Measurements from ENCODE around the gene TCHP. TPM values are rescaled to one million over a fixed set of nuclear protein-coding genes. Genes with fewer than 3 reads are reported as not detected.
A peak's percentile ranks its signal among the peaks of the same experiment; 100 is the strongest.

Gene TCHP
- total and polyA plus RNA-seq, 2 donors (not counting 1 experiment from before 2014, with no cell fraction given), result 13.4 to 29.4 TPM

GRCh38 chr12:109878749-109879148 lies 21.3 kb upstream of the TCHP start:
- ChIA-PET POLR2A (no interaction called here), CTCF (interaction anchor here (1.6 kb wide), 1 partner anchor 33 kb away, joined by 9 read pairs; no protein-coding TSS in a partner anchor)
- Histone ChIP-seq H3K4me1 (ENCODE audit: control insufficient read depth in 2 of 2, insufficient read depth in 2 of 2, low read length in 2 of 2) (peaks cover 40 to 46% of the 10 kb centered on the region in 2 donors), H3K27ac (ENCODE audit: low read length in 2 of 2) (no peak overlapping the region), H3K9me3 (ENCODE audit: control extremely low read depth in 1 of 3, control insufficient read depth in 2 of 3, insufficient read depth in 1 of 3, low read length in 2 of 3) (no peaks in the 10 kb centered on the region), H3K79me2 (ENCODE audit: control insufficient read depth, insufficient read depth, low read length) (peaks cover 64% of the 10 kb centered on the region), H3K4me3 (ENCODE audit: control extremely low read depth in 1 of 5, extremely low read depth in 1 of 5, insufficient read depth in 1 of 5, low read depth in 2 of 5, low read length in 4 of 5) (peak overlapping the region in 3 of 5 experiments; percentile 73 to 86 (median 75)), H4K20me1 (ENCODE audit: control insufficient read depth, insufficient read depth, low read length, poor library complexity, severe bottlenecking) (peaks cover 23% of the 10 kb centered on the region), H3K36me3 (replicated peaks in 1 of 2; ENCODE audit: control extremely low read depth in 1 of 2, control insufficient read depth in 1 of 2, extremely low read depth in 1 of 2, insufficient read depth in 2 of 2, low read length in 1 of 2) (no peaks in the 10 kb centered on the region), H3K9ac (ENCODE audit: low read length) (peak overlapping the region; percentile 99), H2AFZ (ENCODE audit: insufficient read depth, low read depth, low read length, poor library complexity, severe bottlenecking) (peak overlapping the region; percentile 85), H3K27me3 (replicated peaks in 1 of 4; ENCODE audit: control extremely low read depth in 1 of 4, control insufficient read depth in 3 of 4, insufficient read depth in 4 of 4, low read length in 3 of 4) (no peaks in the 10 kb centered on the region), H3K4me2 (replicated peaks; ENCODE audit: low read depth, low read length, poor library complexity, severe bottlenecking) (peak overlapping the region; percentile 95)
- Mint-ChIP-seq H3K4me3 (peak overlapping the region; percentile 83), H3K4me1 (peaks cover 62% of the 10 kb centered on the region), H3K27me3 (no peaks in the 10 kb centered on the region), H3K9me3 (ENCODE audit: insufficient read depth) (no peaks in the 10 kb centered on the region), H3K27ac (peak overlapping the region; percentile 55)
- 59% methylated on average over 6 of the region's 7 CpGs for WGBS (ENCODE audit: insufficient coverage)
- intact Hi-C loops (cut with micrococcal nuclease), result no loop called here
- TF ChIP-seq CTCF (IDR thresholded peaks at IDR 0.05) (no peak), EZH2 (IDR thresholded peaks at IDR 0.05; ENCODE audit: borderline replicate concordance, insufficient read depth, low read depth, low read length, poor library complexity, severe bottlenecking) (no peak)
- DNase-seq (peak; percentile 40), ATAC-seq (ENCODE audit: low read depth) (no peak)

- no peak for ATAC-seq (ENCODE audit: low read depth)
These were observed 20.6 kb upstream of the TCHP start for GRCh38 chr12:109879351-109880042.

More at GRCh38 chr12:109879351-109880042, 20.6 kb upstream of the TCHP start:
- H3K4me3 Mint-ChIP-seq, result peak overlapping the region; percentile 83
- H3K27ac Mint-ChIP-seq, result peak overlapping the region; percentile 84
- Histone ChIP-seq H3K4me3 (ENCODE audit: control extremely low read depth in 1 of 5, extremely low read depth in 1 of 5, insufficient read depth in 1 of 5, low read depth in 2 of 5, low read length in 4 of 5) (peak overlapping the region; percentile 73 to 91 (median 80)), H3K4me1 (ENCODE audit: control insufficient read depth in 2 of 2, insufficient read depth in 2 of 2, low read length in 2 of 2) (peaks cover 40 to 46% of the 10 kb centered on the region in 2 donors), H2AFZ (ENCODE audit: insufficient read depth, low read depth, low read length, poor library complexity, severe bottlenecking) (peak overlapping the region; percentile 85), H4K20me1 (ENCODE audit: control insufficient read depth, insufficient read depth, low read length, poor library complexity, severe bottlenecking) (peaks cover 16% of the 10 kb centered on the region), H3K27me3 (replicated peaks in 1 of 4; ENCODE audit: control extremely low read depth in 1 of 4, control insufficient read depth in 3 of 4, insufficient read depth in 4 of 4, low read length in 3 of 4) (no peaks in the 10 kb centered on the region), H3K9ac (ENCODE audit: low read length) (peak overlapping the region; percentile 99), H3K79me2 (ENCODE audit: control insufficient read depth, insufficient read depth, low read length) (peaks cover 56% of the 10 kb centered on the region), H3K27ac (ENCODE audit: low read length in 2 of 2) (peak overlapping the region; percentile 77 to 94), H3K36me3 (replicated peaks in 1 of 2; ENCODE audit: control extremely low read depth in 1 of 2, control insufficient read depth in 1 of 2, extremely low read depth in 1 of 2, insufficient read depth in 2 of 2, low read length in 1 of 2) (no peaks in the 10 kb centered on the region), H3K9me3 (ENCODE audit: control extremely low read depth in 1 of 3, control insufficient read depth in 2 of 3, insufficient read depth in 1 of 3, low read length in 2 of 3) (no peaks in the 10 kb centered on the region), H3K4me2 (replicated peaks; ENCODE audit: low read depth, low read length, poor library complexity, severe bottlenecking) (peak overlapping the region; percentile 95)
- CTCF ChIA-PET, result interaction anchor here (1.6 kb wide), 1 partner anchor 34 kb away, joined by 9 read pairs; no protein-coding TSS in a partner anchor
- intact Hi-C loops (cut with micrococcal nuclease), result loop anchor here (1.0 to 10.0 kb wide), 9 partner anchors 21 to 361 kb away; partner anchors contain the start of genes ANKRD13A, C12orf76, FAM222A and GIT2
- DNase-seq, result peak; percentile 31
- peaks cover 60% of the 10 kb centered on the region for H3K4me1 Mint-ChIP-seq
- 24% methylated on average over 10 of the region's 13 CpGs for WGBS (ENCODE audit: insufficient coverage)
- no peaks in the 10 kb centered on the region for H3K27me3 Mint-ChIP-seq
- no peaks in the 10 kb centered on the region for H3K9me3 Mint-ChIP-seq (ENCODE audit: insufficient read depth)
- POLR2A ChIA-PET, result no interaction called here
- TF ChIP-seq CTCF (IDR thresholded peaks at IDR 0.05) (no peak), EZH2 (IDR thresholded peaks at IDR 0.05; ENCODE audit: borderline replicate concordance, insufficient read depth, low read depth, low read length, poor library complexity, severe bottlenecking) (no peak)
